Measurements from ENCODE around the gene RAP1GAP2. TPM values are rescaled to one million over a fixed set of nuclear protein-coding genes. Genes with fewer than 3 reads are reported as not detected.
A peak's percentile ranks its signal among the peaks of the same experiment; 100 is the strongest.

RAP1GAP2 gene
- total RNA-seq, 4 donors from 2014 or later: 7.4 to 13.1 (median 10.7) TPM

- 93% methylated on average over 7 of the region's 7 CpGs for WGBS
- no peak overlapping the region for H3K4me3 ChIP-seq
- intact Hi-C loops (cut with DNase I): loop anchor here (2.0 kb wide), 1 partner anchor 183 kb away; no protein-coding TSS in a partner anchor
- no peaks in the 10 kb centered on the region for H3K9me3 ChIP-seq
- H3K27ac ChIP-seq (replicated peaks in 1 of 4): no peak overlapping the region
- DNase-seq (ENCODE audit: extremely low spot score): no peak
- H3K36me3 ChIP-seq: peaks cover 0 to 30% (median 18%) of the 10 kb centered on the region in 4 donors
- H3K4me1 ChIP-seq: peaks cover 0 to 7% (median 0%) of the 10 kb centered on the region in 4 donors
- TF ChIP-seq CTCF (IDR thresholded peaks at IDR 0.05): no peak
- TF ChIP-seq POLR2A (IDR thresholded peaks at IDR 0.05; ENCODE audit: low read depth): no peak
- TF ChIP-seq POLR2AphosphoS5 (IDR thresholded peaks at IDR 0.05): no peak
- TF ChIP-seq EP300 (IDR thresholded peaks at IDR 0.05): no peak
- H3K27me3 ChIP-seq: no peaks in the 10 kb centered on the region
Measured at GRCh38 chr17:3011891-3012290, 215.7 kb downstream of the RAP1GAP2 start.

GRCh38 chr17:3012926-3013581 is 216.8 kb downstream of the RAP1GAP2 start:
- no peak overlapping the region for H3K4me3 ChIP-seq
- TF ChIP-seq EP300 (IDR thresholded peaks at IDR 0.05) (no peak), CTCF (IDR thresholded peaks at IDR 0.05) (peak; percentile 73 to 85 (median 79)), POLR2AphosphoS5 (IDR thresholded peaks at IDR 0.05) (no peak)
- H3K27me3 ChIP-seq: no peaks in the 10 kb centered on the region
- intact Hi-C loops (cut with DNase I): loop anchor here (1.0 to 2.0 kb wide), 2 partner anchors 164 to 184 kb away; no protein-coding TSS in a partner anchor
- no peaks in the 10 kb centered on the region for H3K9me3 ChIP-seq
- H3K36me3 ChIP-seq: peaks cover 0 to 35% (median 19%) of the 10 kb centered on the region in 4 donors
- no peak overlapping the region for H3K27ac ChIP-seq (replicated peaks in 1 of 4)
- DNase-seq (ENCODE audit: extremely low spot score): no peak
- 58% methylated on average over 18 of the region's 21 CpGs for WGBS
- H3K4me1 ChIP-seq: peaks cover 0 to 7% (median 0%) of the 10 kb centered on the region in 4 donors

GRCh38 chr17:3015890-3016289 is 219.7 kb downstream of the RAP1GAP2 start:
- no peak overlapping the region for H3K27ac ChIP-seq (replicated peaks in 1 of 4)
- peaks cover 0 to 39% (median 18%) of the 10 kb centered on the region in 4 donors for H3K36me3 ChIP-seq
- TF ChIP-seq POLR2A (IDR thresholded peaks at IDR 0.05; ENCODE audit: low read depth) (no peak), POLR2AphosphoS5 (IDR thresholded peaks at IDR 0.05) (no peak), EP300 (IDR thresholded peaks at IDR 0.05) (no peak), CTCF (IDR thresholded peaks at IDR 0.05) (no peak)
- intact Hi-C loops (cut with DNase I): no loop called here
- no peaks in the 10 kb centered on the region for H3K9me3 ChIP-seq
- H3K27me3 ChIP-seq: no peaks in the 10 kb centered on the region
- H3K4me3 ChIP-seq: no peak overlapping the region
- no peak for DNase-seq (ENCODE audit: extremely low spot score)
- peaks cover 0 to 7% (median 0%) of the 10 kb centered on the region in 4 donors for H3K4me1 ChIP-seq
- 79% methylated on average over 7 of the region's 7 CpGs for WGBS

DNA sequence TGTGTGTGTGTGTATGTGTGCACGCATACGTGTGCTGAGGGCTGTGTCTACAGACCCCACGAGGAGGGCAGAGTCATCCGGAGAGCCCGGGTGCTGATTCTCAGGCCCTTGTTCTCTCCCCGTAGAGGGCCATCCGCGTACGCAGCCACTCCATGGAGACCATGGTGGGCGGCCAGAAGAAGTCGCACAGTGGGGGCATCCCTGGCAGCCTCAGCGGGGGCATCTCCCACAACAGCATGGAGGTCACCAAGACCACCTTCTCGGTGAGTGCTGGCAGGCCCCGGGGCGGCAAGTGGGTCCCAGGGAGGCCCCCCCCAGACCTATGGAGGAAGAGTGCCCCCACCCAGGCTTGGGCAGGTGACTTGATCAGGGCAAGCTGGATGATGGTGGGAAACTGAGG is 221.7 kb downstream of the RAP1GAP2 start:
- Histone ChIP-seq H3K27ac (replicated peaks in 1 of 4) (no peak overlapping the region), H3K36me3 (peaks cover 8 to 51% (median 21%) of the 10 kb centered on the region in 4 donors), H3K4me1 (peaks cover 0 to 3% (median 0%) of the 10 kb centered on the region in 4 donors), H3K27me3 (no peaks in the 10 kb centered on the region), H3K9me3 (peaks cover 0 to 11% (median 3%) of the 10 kb centered on the region in 4 donors), H3K4me3 (no peak overlapping the region)
- no peak for DNase-seq (ENCODE audit: extremely low spot score)
- TF ChIP-seq CTCF (IDR thresholded peaks at IDR 0.05) (no peak), POLR2AphosphoS5 (IDR thresholded peaks at IDR 0.05) (no peak), EP300 (IDR thresholded peaks at IDR 0.05) (no peak), POLR2A (IDR thresholded peaks at IDR 0.05; ENCODE audit: low read depth) (no peak)
- intact Hi-C loops (cut with DNase I): no loop called here
- WGBS: 92% methylated on average over 9 of the region's 15 CpGs

Data from esophagus muscularis mucosa (tissue), 4 donors.